Retinal pigment epithelial cell (primary cell): Measurements from ENCODE around the gene MPST.

Source experiments
- DNase-seq: peaks from one replicate; pipeline ENCODE4 v3.0.0-alpha.2; 2010; ENCODE audit warnings: low read depth
- H3K4me3 ChIP-seq: 2 replicates; pipeline ENCODE4 v1.5.1; 2011; ENCODE audit warnings: mild to moderate bottlenecking, low read length, control low read depth, moderate library complexity
- CTCF ChIP-seq: conservative IDR thresholded peaks from 2 replicates; pipeline ENCODE4 v1.5.1; 2011; ENCODE audit warnings: low read depth, low read length, control low read depth, inconsistent platforms

Gene MPST

GRCh38 chr22:37018086-37018814 is 1.3 kb upstream of the MPST start:
- H3K4me3 ChIP-seq, result peak overlapping the region; percentile 67
- TF ChIP-seq CTCF, result no peak
- no peak for DNase-seq

GRCh38 chr22:37018815-37019308 is 680 bp upstream of the MPST start:
- TF ChIP-seq CTCF, result no peak
- no peak for DNase-seq
- H3K4me3 ChIP-seq, result peak overlapping the region; percentile 67

- peak overlapping the region; percentile 81 for H3K4me3 ChIP-seq
- DNase-seq, result no peak
- TF ChIP-seq CTCF, result no peak
Observed at GRCh38 chr22:37020192-37020479, 594 bp downstream of the MPST start.

- TF ChIP-seq CTCF, result no peak
- no peak overlapping the region for H3K4me3 ChIP-seq
- DNase-seq, result no peak
Observed at GRCh38 chr22:37021041-37021440, 1.5 kb downstream of the MPST start.

GRCh38 chr22:37021710-37022482 is 2.4 kb downstream of the MPST start:
- no peak overlapping the region for H3K4me3 ChIP-seq
- no peak for DNase-seq
- peak; percentile 91 for TF ChIP-seq CTCF

GRCh38 chr22:37022483-37023337 is 3.2 kb downstream of the MPST start:
- peak; percentile 8 for TF ChIP-seq CTCF
- DNase-seq, result no peak
- no peak overlapping the region for H3K4me3 ChIP-seq
